ENCODE measurements around the gene B3GNT5.

The B3GNT5 gene

GRCh38 chr3:183212096-183212495, 41.0 kb upstream of the B3GNT5 start:
- TF ChIP-seq, protein P1, sequence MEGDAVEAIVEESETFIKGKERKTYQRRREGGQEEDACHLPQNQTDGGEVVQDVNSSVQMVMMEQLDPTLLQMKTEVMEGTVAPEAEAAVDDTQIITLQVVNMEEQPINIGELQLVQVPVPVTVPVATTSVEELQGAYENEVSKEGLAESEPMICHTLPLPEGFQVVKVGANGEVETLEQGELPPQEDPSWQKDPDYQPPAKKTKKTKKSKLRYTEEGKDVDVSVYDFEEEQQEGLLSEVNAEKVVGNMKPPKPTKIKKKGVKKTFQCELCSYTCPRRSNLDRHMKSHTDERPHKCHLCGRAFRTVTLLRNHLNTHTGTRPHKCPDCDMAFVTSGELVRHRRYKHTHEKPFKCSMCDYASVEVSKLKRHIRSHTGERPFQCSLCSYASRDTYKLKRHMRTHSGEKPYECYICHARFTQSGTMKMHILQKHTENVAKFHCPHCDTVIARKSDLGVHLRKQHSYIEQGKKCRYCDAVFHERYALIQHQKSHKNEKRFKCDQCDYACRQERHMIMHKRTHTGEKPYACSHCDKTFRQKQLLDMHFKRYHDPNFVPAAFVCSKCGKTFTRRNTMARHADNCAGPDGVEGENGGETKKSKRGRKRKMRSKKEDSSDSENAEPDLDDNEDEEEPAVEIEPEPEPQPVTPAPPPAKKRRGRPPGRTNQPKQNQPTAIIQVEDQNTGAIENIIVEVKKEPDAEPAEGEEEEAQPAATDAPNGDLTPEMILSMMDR (conservative IDR thresholded peaks at IDR 0.05) = no peak
- H3K27ac ChIP-seq = no peak overlapping the region

DNA sequence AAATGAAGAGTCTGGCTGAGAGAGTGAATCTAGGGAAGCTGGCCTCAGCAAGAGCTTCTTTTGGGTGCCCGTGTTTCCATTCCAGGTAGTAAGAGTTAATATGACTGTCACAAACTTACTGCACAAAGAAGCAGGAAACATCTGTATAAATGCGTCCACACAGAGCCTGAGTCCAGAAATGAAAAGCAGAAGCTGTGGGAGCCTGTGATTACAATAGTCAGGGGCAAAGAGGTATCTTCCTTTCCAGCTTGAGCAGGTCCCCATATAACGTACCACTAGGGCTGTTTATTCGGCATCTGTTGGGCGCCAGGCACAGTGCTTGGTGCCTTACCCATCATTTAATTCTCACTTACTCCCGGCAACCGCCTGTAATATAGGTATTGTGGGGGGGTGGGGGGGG, 40.5 kb upstream of the B3GNT5 start:
- no peak overlapping the region for H3K27ac ChIP-seq
- TF ChIP-seq, protein P1 (conservative IDR thresholded peaks at IDR 0.05) = no peak

DNA sequence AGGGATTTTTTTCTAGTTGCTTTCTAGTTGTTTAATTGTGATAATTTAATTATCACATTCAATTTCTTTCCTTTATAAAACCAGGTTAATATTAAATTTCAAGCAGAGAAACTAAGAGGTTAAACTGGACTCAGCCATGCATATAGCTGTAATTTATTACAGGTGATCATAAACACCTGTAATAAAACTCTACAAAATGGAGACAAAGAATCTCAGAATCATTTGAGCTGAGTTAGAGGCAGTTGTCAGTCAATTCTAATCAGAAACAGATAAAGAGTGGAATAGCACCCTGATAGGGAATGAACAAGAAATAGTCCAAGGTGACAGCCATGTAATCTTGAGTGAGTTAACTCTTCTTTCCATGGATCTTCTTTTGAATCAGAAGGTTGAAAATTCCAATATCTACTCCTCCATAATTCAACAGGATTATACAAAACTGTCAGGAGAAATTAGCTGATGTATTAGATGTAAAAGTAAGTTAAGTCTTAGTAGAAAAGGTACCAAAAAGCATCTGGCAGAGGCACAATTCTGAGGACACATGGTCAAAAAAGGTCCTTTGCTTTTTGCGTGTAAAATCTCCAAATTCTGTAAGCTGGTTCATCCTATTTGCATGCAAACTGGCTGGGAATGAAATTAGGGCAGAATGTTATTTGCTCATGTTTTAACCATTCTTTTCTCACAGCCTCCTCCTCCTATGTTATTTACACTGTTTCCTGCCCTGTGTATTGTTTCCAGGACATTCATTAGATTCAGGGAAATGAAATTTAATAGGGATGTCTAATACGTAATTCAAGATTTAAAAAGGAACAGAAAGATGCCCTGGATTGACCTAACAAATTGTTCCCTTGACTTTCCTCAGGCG, 39.4 kb upstream of the B3GNT5 start:
- 0 out of 2 replicates have a peak overlapping the region, but pooled peaks have one; percentile 10 for H3K27ac ChIP-seq
- TF ChIP-seq, protein P1 (conservative IDR thresholded peaks at IDR 0.05) = no peak

DNA sequence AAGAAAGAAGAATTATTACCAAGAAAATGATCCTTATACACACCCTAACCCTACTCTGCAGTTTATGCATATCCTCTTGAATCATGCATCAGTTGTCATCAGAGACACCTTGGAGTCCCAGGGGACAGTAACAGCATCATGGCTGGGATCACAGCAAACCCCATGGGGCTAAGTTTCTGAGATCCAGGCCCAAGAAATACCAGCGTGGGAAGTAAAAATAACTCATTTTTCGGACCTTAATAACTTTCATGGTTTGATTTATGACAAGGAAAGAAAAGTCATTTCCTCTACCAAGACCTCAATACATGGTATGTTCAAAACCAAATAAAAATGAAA, 38.8 kb upstream of the B3GNT5 start:
- TF ChIP-seq, protein P1 (conservative IDR thresholded peaks at IDR 0.05) = no peak
- 0 out of 2 replicates have a peak overlapping the region, but pooled peaks have one; percentile 10 for H3K27ac ChIP-seq

DNA sequence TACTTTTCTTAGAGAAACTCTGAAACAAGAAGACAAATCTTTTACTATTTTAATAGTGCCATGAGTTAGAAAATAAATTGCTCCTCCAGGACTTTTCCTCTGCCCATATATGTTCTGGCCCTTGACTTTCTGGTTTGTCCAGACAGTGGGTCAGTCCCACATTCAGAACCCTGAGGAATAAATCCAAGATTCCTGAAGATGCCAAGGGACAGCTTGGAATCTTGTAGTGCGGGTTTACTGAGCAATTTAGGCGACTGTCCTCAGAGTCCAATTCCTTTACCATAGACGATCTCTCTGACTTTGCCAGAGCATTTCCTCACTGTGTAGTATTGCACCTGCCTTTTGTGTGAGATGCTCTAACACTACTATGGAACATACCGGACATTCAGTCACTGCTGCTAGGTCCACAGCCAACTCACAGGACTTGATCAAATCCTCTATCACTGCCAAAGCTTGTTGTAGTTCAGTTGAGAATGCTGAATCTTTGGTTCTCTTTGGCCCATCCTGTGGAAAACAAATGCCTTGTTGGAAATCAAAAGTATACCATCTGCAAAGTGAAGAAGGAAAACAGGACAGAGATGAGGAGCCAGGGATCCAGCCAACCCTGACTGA, 37.4 kb upstream of the B3GNT5 start:
- TF ChIP-seq, protein P1 (conservative IDR thresholded peaks at IDR 0.05) = no peak
- H3K27ac ChIP-seq = no peak overlapping the region

DNA sequence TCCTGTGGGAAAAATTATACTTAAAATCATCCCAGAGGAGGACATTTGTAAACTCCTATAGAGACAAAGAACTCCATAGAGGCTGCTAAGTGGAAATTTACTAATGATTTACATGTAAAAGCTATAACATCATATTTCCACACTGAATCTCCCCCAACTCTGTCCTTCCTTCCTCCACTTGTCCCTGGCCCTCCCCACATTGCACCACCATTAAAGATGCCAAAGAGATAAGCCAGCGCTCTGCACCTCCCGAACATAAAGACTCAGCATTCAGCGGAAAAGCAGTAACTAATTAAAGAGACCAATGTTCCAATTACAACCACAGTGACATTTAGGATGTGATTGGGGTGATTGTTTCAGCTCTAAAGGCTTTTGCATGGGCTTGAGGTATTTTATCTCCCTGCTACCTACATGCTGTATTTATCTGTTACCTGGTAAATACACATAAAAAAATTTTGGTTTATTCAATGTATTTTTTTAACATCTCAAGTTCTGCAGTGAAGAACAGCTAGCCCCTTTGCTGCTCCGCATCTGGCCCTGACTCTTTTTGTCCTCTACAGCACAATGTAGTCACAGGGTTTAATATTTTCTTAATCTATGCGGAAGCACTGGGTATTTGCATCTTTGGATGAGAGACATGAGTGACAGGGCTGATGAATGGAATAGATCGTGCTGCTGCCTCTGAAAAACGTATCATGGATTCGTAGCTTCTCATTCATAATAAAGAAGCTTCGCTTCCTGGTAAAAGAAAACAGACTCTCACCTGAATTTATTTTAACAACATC, 35.3 kb upstream of the B3GNT5 start:
- TF ChIP-seq, protein P1 (conservative IDR thresholded peaks at IDR 0.05) = no peak

DNA sequence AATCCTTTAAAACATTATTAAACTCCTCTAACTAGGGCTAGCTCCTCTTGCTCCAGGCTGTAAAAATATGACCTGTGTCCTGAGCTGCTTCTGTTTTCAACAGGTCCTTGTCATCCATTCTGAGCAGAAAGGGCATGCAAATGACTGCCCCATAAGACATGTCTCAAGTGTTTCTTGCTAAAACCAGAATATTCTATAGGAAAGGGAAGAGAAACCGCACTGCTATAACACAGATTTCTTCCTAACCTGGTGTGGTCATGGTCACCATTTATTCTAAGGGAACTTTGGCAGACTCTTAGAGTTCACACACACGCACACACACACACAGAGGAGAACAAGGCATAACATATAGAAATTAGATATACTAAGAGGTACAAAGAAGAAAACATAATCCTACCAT, 34.2 kb upstream of the B3GNT5 start:
- no peak overlapping the region for H3K27ac ChIP-seq
- TF ChIP-seq, protein P1 (conservative IDR thresholded peaks at IDR 0.05) = no peak

More for the DNA sequence above, 35.3 kb upstream of the B3GNT5 start:
- H3K27ac ChIP-seq = no peak overlapping the region

Measured in VCaP (cell line).